Gastroesophageal sphincter (tissue), 2 donors: Measurements from ENCODE around the gene SCN4A.

ENCODE experiments used
- EP300 ChIP-seq: sonication (generic); formaldehyde crosslinking; IDR thresholded peaks from one replicate; pipeline ENCODE4 v1.6.1; 2017; ENCODE audit warnings: antibody characterized with exemption, mild to moderate bottlenecking
- POLR2AphosphoS5 ChIP-seq: sonication (generic); formaldehyde crosslinking; IDR thresholded peaks from one replicate; pipeline ENCODE4 v1.6.1; 2017; ENCODE audit warnings: antibody characterized with exemption

GRCh38 chr17:63989622-63990345 is 17.1 kb upstream of the SCN4A start:
- TF ChIP-seq EP300 (no peak), POLR2AphosphoS5 (no peak)
